Loucy (cell line): ENCODE data around the gene SIGLEC6.

Experiments used
- H2AFZ ChIP-seq: fragments of 200-600 bp; sonication (generic); 2 replicates; pipeline ENCODE4 v1.6.0; 2016; ENCODE audit warnings: antibody characterized with exemption, mild to moderate bottlenecking, low read length, moderate library complexity
- H3F3A ChIP-seq: fragments of 200-600 bp; 2 replicates; pipeline ENCODE4 v1.6.0; 2016; ENCODE audit warnings: antibody characterized with exemption, low read depth, mild to moderate bottlenecking
- H3K27me3 ChIP-seq: fragments of 200-600 bp; sonication (generic); 2 replicates; pipeline ENCODE4 v1.6.1; 2014; ENCODE audit warnings: low read length, mild to moderate bottlenecking; ENCODE audit not compliant: insufficient read depth, poor library complexity, severe bottlenecking
- H3K36me3 ChIP-seq: fragments of 200-600 bp; sonication (generic); 2 replicates; pipeline ENCODE4 v1.6.1; 2016; ENCODE audit warnings: low read length; ENCODE audit not compliant: insufficient read depth
- H3K4me1 ChIP-seq: fragments of 200-600 bp; sonication (generic); 2 replicates; pipeline ENCODE4 v1.5.1; 2014; ENCODE audit warnings: low read length, mild to moderate bottlenecking; ENCODE audit not compliant: insufficient read depth, poor library complexity, severe bottlenecking
- H3K4me2 ChIP-seq: fragments of 200-600 bp; sonication (generic); 2 replicates; pipeline ENCODE4 v1.6.0; 2014; ENCODE audit warnings: antibody characterized with exemption, low read length, low read depth, mild to moderate bottlenecking; ENCODE audit not compliant: poor library complexity, severe bottlenecking
- H3K4me3 ChIP-seq: fragments of 200-600 bp; sonication (generic); 2 replicates; pipeline ENCODE4 v1.5.1; 2014; ENCODE audit warnings: low read length, mild to moderate bottlenecking, mixed read lengths; ENCODE audit not compliant: poor library complexity, severe bottlenecking
- H3K79me2 ChIP-seq: fragments of 200-600 bp; sonication (generic); 2 replicates; pipeline ENCODE4 v1.6.1; 2014; ENCODE audit warnings: low read length; ENCODE audit not compliant: insufficient read depth
- H3K9ac ChIP-seq: fragments of 200-600 bp; sonication (generic); 2 replicates; pipeline ENCODE4 v1.6.0; 2014; ENCODE audit warnings: mild to moderate bottlenecking, low read depth, low read length, moderate library complexity; ENCODE audit not compliant: poor library complexity, severe bottlenecking
- H3K9me2 ChIP-seq: fragments of 200-600 bp; sonication (generic); replicated peaks from 2 replicates; pipeline ENCODE4 v1.6.1; 2016; ENCODE audit warnings: low read depth, low read length, mixed read lengths
- H3K9me3 ChIP-seq: fragments of 200-600 bp; sonication (generic); 2 replicates; pipeline ENCODE4 v1.6.1; 2014; ENCODE audit warnings: mild to moderate bottlenecking, antibody characterized with exemption, low read length, low read depth; ENCODE audit not compliant: insufficient read depth
- H4K20me1 ChIP-seq: fragments of 200-600 bp; sonication (generic); 2 replicates; pipeline ENCODE4 v1.6.0; 2014; ENCODE audit warnings: antibody characterized with exemption, low read length, mild to moderate bottlenecking; ENCODE audit not compliant: insufficient read depth, poor library complexity, severe bottlenecking
- CTCF ChIP-seq: fragments of 200-600 bp; sonication (generic); conservative IDR thresholded peaks from 2 replicates; pipeline ENCODE4 v1.5.1; 2014; ENCODE audit warnings: mild to moderate bottlenecking, antibody characterized with exemption, low read length
- EZH2phosphoT487 ChIP-seq: fragments of 200-600 bp; IDR thresholded peaks from 2 replicates; pipeline ENCODE4 v1.6.1; 2018; ENCODE audit warnings: antibody characterized with exemption, mild to moderate bottlenecking, moderate library complexity, borderline replicate concordance

SIGLEC6 gene

GRCh38 chr19:51566489-51567100, 35.1 kb upstream of the SIGLEC6 start:
- peak overlapping the region; percentile 27 for H3K4me2 ChIP-seq
- no peaks in the 10 kb centered on the region for H3K27me3 ChIP-seq
- H2AFZ ChIP-seq = no peak overlapping the region
- H3K4me3 ChIP-seq = no peak overlapping the region
- H3K79me2 ChIP-seq = peaks cover 4% of the 10 kb centered on the region
- TF ChIP-seq CTCF = no peak
- TF ChIP-seq EZH2phosphoT487 = no peak
- H3K9ac ChIP-seq = no peak overlapping the region
- H3F3A ChIP-seq = no peaks in the 10 kb centered on the region; the same call in 1 of the 2 replicates
- peaks cover 38% of the 10 kb centered on the region for H3K4me1 ChIP-seq
- no peaks in the 10 kb centered on the region for H3K9me2 ChIP-seq
- no peaks in the 10 kb centered on the region for H3K36me3 ChIP-seq
- H3K9me3 ChIP-seq = no peaks in the 10 kb centered on the region
- no peaks in the 10 kb centered on the region for H4K20me1 ChIP-seq

- Histone ChIP-seq H3K27me3 (no peaks in the 10 kb centered on the region), H3K36me3 (no peaks in the 10 kb centered on the region), H2AFZ (no peak overlapping the region), H3K9me2 (no peaks in the 10 kb centered on the region), H3K79me2 (no peaks in the 10 kb centered on the region), H4K20me1 (no peaks in the 10 kb centered on the region), H3K9me3 (no peaks in the 10 kb centered on the region), H3K4me1 (peaks cover 34% of the 10 kb centered on the region), H3K9ac (no peak overlapping the region), H3K4me3 (no peak overlapping the region), H3F3A (no peaks in the 10 kb centered on the region; the same call in 1 of the 2 replicates), H3K4me2 (no peak overlapping the region)
- TF ChIP-seq EZH2phosphoT487 (no peak), CTCF (no peak)
Observed at GRCh38 chr19:51565583-51565982, 34.1 kb upstream of the SIGLEC6 start.

GRCh38 chr19:51564791-51565190, 33.3 kb upstream of the SIGLEC6 start:
- H2AFZ ChIP-seq = no peak overlapping the region
- no peak for TF ChIP-seq EZH2phosphoT487
- TF ChIP-seq CTCF = peak; percentile 62

More at GRCh38 chr19:51564791-51565190, 33.3 kb upstream of the SIGLEC6 start:
- H3K4me3 ChIP-seq = no peak overlapping the region
- no peak overlapping the region for H3K4me2 ChIP-seq
- no peaks in the 10 kb centered on the region for H3K9me3 ChIP-seq
- H3K9me2 ChIP-seq = no peaks in the 10 kb centered on the region
- no peak overlapping the region for H3K9ac ChIP-seq
- H3K36me3 ChIP-seq = no peaks in the 10 kb centered on the region
- no peaks in the 10 kb centered on the region for H3K27me3 ChIP-seq
- no peaks in the 10 kb centered on the region; the same call in 1 of the 2 replicates for H3F3A ChIP-seq
- H3K79me2 ChIP-seq = no peaks in the 10 kb centered on the region
- H3K4me1 ChIP-seq = peaks cover 32% of the 10 kb centered on the region
- H4K20me1 ChIP-seq = no peaks in the 10 kb centered on the region
